SK-N-DZ (cell line): ENCODE data around the gene OBSCN.

Source experiments
- DNase-seq: peaks from one replicate; pipeline ENCODE4 v3.0.0-alpha.2; 2015; ENCODE audit warnings: low spot score

OBSCN gene

GRCh38 chr1:228400237-228400651 is 192.4 kb downstream of the OBSCN start:
- DNase-seq, result no peak

GRCh38 chr1:228400692-228401454 is 193.0 kb downstream of the OBSCN start:
- DNase-seq, result no peak

- DNase-seq, result no peak
Measured at GRCh38 chr1:228401782-228402640, 194.2 kb downstream of the OBSCN start.

GRCh38 chr1:228402641-228403025 is 194.8 kb downstream of the OBSCN start:
- no peak for DNase-seq

- DNase-seq, result no peak
Measured at GRCh38 chr1:228403231-228403631, 195.4 kb downstream of the OBSCN start.

GRCh38 chr1:228404107-228404720 is 196.4 kb downstream of the OBSCN start:
- DNase-seq, result no peak

GRCh38 chr1:228405200-228405978 is 197.5 kb downstream of the OBSCN start:
- DNase-seq, result no peak

GRCh38 chr1:228405979-228406228 is 198.1 kb downstream of the OBSCN start:
- no peak for DNase-seq

- DNase-seq, result no peak
Measured at GRCh38 chr1:228407106-228408040, 199.5 kb downstream of the OBSCN start.

GRCh38 chr1:228408041-228408868 is 200.4 kb downstream of the OBSCN start:
- no peak for DNase-seq

- DNase-seq, result no peak
Measured at GRCh38 chr1:228408869-228409805, 201.3 kb downstream of the OBSCN start.

GRCh38 chr1:228410015-228410414 is 202.2 kb downstream of the OBSCN start:
- DNase-seq, result no peak

- no peak for DNase-seq
Measured at GRCh38 chr1:228410671-228411070, 202.8 kb downstream of the OBSCN start.

GRCh38 chr1:228411121-228411520 is 203.3 kb downstream of the OBSCN start:
- DNase-seq, result no peak

- no peak for DNase-seq
Measured at GRCh38 chr1:228411548-228412430, 203.9 kb downstream of the OBSCN start.

GRCh38 chr1:228413241-228414010 is 205.6 kb downstream of the OBSCN start:
- DNase-seq, result no peak
